C4-2B (cell line): ENCODE data around the gene SIX5.

Source experiments
- CTCF ChIP-seq: fragments of 450-650 bp; conservative IDR thresholded peaks from 2 replicates; pipeline ENCODE4 v1.5.1; 2017; ENCODE audit warnings: mild to moderate bottlenecking
- ZFX ChIP-seq: fragments of 450-650 bp; IDR thresholded peaks from 2 replicates; pipeline ENCODE4 v1.6.1; 2017

- TF ChIP-seq CTCF: no peak
- no peak for TF ChIP-seq ZFX
These were observed 32.6 kb upstream of the SIX5 start for GRCh38 chr19:45801603-45802175.
